Subcutaneous adipose tissue (tissue), 4 donors: Measurements from ENCODE around the gene CAB39. TPM values are rescaled to one million over a fixed set of nuclear protein-coding genes. Genes with fewer than 3 reads are reported as not detected.

ENCODE experiments used
- total RNA-seq, 4 donors: library from RNA; depleted of rRNA; stranded (reverse); fragments of >200 nt; gene quantifications; one replicate each; pipeline ENCODE4 v1.1.0, GENCODE V29; 2016
- TF ChIP-seq, protein P1 (sequence below): fragments of 450-650 bp; IDR thresholded peaks from one replicate; pipeline ENCODE4 v1.5.1; 2016; ENCODE audit warnings: low read depth, mild to moderate bottlenecking, control low read depth, antibody characterized with exemption, moderate library complexity

The CAB39 gene
- total RNA-seq, 4 donors from 2014 or later = 93.8 to 142 (median 107) TPM

DNA sequence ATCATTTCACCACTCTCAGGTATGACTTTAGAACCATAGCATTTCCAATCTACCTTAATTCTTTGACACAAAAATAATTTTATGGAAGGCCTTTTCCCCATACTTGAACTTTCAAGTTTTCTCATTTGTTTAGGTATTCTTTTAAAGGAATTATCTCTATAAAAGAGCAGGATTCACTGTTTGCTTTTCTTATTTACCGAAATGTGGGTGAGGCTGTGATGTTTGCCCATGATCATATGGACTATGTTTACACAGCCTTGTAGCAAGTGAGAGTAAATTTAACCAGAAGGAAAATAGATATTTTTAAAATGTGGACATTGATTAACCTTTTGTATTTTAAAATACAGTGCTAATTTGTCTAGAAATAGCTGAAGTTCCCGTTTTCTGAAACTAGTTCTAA lies 26.3 kb downstream of the CAB39 start:
- TF ChIP-seq, protein P1, sequence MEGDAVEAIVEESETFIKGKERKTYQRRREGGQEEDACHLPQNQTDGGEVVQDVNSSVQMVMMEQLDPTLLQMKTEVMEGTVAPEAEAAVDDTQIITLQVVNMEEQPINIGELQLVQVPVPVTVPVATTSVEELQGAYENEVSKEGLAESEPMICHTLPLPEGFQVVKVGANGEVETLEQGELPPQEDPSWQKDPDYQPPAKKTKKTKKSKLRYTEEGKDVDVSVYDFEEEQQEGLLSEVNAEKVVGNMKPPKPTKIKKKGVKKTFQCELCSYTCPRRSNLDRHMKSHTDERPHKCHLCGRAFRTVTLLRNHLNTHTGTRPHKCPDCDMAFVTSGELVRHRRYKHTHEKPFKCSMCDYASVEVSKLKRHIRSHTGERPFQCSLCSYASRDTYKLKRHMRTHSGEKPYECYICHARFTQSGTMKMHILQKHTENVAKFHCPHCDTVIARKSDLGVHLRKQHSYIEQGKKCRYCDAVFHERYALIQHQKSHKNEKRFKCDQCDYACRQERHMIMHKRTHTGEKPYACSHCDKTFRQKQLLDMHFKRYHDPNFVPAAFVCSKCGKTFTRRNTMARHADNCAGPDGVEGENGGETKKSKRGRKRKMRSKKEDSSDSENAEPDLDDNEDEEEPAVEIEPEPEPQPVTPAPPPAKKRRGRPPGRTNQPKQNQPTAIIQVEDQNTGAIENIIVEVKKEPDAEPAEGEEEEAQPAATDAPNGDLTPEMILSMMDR = no peak

DNA sequence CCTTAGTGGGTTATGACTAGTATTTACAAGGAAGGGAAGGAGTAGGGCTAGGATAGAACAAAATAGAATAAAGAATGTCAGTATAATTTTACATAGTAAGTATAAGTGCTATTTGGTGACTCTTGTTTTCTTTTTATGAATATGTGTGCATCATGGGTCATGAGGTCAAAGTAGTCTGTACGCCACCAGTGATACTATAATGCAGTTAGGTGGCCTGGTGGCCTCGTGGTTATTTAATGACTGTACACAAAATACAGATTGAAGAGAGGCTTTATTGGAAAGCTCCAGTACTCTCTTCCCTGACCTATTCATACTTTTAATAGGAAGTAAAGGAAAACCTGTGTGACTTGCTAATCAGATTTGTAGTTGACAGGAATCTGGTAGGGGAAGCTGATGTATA lies 27.3 kb downstream of the CAB39 start:
- TF ChIP-seq, protein P1 = no peak

DNA sequence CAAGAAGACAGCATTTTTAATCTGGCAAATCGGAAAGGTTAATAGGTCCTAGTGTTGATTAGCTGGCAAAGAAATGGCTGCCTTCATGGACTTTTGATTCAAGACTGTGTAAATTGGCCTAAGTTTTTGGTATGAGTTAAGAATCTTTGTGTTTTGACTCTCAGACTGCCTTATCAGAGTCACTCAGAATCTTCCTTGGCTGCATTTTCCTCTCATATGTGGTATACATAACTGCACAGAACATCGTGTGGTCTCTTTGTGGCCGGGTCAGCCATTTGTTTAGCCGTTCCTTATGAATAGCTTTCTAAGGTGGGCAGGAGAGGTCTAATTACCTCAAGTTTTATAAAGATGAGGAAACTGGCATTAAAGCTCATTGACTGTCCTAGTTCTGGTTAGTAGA lies 30.1 kb downstream of the CAB39 start:
- TF ChIP-seq, protein P1 = no peak

DNA sequence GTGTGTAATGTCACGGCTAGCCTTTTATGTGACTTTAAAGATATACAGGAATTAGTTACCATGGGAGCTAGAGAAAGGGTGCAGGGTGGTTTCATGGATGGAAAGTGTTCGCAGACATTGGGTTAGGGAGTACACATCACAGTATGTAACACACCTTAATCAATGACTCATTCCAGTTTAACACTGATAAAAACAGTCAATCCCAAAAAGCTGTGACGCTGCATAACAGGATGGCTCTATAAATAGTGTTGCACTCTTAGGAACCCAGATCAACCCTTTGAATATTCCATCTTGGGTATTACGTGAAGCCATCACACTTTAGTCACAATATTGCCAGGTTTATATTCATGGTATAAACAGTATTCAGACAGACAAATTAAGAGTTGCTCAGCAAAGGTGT lies 33.6 kb downstream of the CAB39 start:
- TF ChIP-seq, protein P1 = no peak

DNA sequence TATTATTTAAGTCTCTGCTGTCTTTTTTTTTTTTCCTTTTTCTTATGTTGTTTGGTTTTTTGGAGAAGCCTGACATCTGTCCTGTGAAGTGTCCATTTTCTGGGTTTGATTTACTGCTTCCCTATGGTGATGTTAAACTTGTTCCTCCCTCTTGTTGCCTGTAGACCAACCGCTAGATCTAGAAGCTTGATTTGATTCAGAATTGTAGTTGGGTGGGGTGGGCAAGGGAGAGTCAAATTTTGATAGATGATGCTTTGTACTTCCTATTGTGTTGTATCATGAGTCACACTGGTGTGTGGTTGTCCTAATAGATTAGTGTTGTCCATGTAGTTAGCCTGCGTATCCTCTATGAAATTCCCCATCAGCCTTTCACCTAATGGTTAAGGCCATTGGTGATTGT lies 35.4 kb downstream of the CAB39 start:
- TF ChIP-seq, protein P1 = no peak

DNA sequence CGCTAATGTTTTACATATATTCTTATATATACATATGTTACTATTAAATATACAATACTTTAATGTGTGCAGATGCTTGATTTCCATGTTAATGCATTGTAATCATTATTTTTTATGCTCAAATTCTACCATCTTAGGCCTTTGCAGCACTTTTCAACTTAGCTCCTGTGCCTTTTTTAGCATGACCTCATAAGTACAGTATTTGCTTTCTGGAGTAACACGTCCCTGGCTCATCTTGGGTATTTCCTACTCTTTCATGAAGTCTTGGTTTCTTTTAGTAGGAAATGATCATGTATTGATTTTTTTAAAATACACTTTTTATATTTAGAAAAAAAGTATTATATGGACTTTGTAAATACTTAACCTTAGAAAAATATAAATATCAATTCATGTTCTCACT lies 36.5 kb downstream of the CAB39 start:
- TF ChIP-seq, protein P1 = no peak

DNA sequence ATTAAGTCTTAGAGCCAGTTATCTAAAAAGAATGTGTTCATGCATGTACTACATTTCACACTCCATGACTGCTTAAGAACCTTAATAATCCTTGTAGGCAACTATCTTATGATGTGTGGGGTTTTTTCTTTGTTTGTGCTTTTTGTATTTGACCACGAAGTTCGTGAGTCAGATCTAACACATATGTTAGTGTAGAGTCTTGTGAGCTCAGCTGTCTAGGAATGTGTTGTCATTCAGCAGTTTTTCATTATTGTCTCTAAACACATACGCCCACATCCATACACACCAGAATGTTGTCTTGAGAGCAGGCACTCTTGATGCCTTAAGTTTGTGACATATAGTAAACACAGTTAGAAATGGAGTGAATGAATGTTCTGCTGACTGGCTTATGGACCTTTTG lies 38.4 kb downstream of the CAB39 start:
- TF ChIP-seq, protein P1 = no peak
